ENCODE data around the gene ACSS3.

DNA sequence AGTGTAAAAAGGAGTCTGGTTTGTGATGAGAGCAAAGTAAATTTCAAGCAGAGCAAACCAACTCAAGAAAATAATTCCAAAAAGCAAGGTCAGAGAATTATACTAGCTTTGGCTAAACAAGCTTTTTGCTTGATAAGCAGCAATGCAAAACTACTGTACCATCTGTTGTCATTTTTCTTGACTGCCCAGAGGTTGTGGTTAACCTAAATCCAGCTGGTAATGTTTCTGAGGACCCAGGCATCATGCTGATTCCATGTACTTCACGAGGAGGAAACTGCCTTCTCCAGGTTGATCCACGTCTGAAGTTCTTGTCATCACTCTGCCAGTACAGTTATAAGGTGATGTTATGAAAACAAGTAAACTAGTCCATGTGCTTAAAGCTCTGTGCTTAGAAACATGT, 185.2 kb downstream of the ACSS3 start:
- TF ChIP-seq EP300 (IDR thresholded peaks at IDR 0.05) (no peak), POLR2A (IDR thresholded peaks at IDR 0.05) (no peak)
- TF ChIP-seq, protein P1, sequence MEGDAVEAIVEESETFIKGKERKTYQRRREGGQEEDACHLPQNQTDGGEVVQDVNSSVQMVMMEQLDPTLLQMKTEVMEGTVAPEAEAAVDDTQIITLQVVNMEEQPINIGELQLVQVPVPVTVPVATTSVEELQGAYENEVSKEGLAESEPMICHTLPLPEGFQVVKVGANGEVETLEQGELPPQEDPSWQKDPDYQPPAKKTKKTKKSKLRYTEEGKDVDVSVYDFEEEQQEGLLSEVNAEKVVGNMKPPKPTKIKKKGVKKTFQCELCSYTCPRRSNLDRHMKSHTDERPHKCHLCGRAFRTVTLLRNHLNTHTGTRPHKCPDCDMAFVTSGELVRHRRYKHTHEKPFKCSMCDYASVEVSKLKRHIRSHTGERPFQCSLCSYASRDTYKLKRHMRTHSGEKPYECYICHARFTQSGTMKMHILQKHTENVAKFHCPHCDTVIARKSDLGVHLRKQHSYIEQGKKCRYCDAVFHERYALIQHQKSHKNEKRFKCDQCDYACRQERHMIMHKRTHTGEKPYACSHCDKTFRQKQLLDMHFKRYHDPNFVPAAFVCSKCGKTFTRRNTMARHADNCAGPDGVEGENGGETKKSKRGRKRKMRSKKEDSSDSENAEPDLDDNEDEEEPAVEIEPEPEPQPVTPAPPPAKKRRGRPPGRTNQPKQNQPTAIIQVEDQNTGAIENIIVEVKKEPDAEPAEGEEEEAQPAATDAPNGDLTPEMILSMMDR (IDR thresholded peaks at IDR 0.05), result no peak
